ENCODE data around the gene ALPL.

Gene ALPL

GRCh38 chr1:21523297-21523813, 14.1 kb downstream of the ALPL start:
- no peak for TF ChIP-seq FOXP2 (optimal IDR thresholded peaks at IDR 0.05; ENCODE audit: borderline replicate concordance, extremely low read depth, extremely low read length, insufficient read depth)
- TF ChIP-seq POLR2AphosphoS5 (IDR thresholded peaks at IDR 0.05; ENCODE audit: low read depth, low read length) = no peak
- no peak for TF ChIP-seq REST (IDR thresholded peaks at IDR 0.05; ENCODE audit: insufficient read depth in 1 of 2, low read depth in 2 of 2, low read length in 2 of 2)
- no peak for TF ChIP-seq TAF1 (IDR thresholded peaks at IDR 0.05; ENCODE audit: borderline replicate concordance, insufficient read depth, low read length)
- no peak for TF ChIP-seq SIN3A (IDR thresholded peaks at IDR 0.05; ENCODE audit: borderline replicate concordance, insufficient read depth, low read length)

GRCh38 chr1:21524220-21524619, 15.0 kb downstream of the ALPL start:
- TF ChIP-seq REST (IDR thresholded peaks at IDR 0.05; ENCODE audit: insufficient read depth in 1 of 2, low read depth in 2 of 2, low read length in 2 of 2) (no peak), FOXP2 (optimal IDR thresholded peaks at IDR 0.05; ENCODE audit: borderline replicate concordance, extremely low read depth, extremely low read length, insufficient read depth) (no peak)

- TF ChIP-seq FOXP2 (optimal IDR thresholded peaks at IDR 0.05; ENCODE audit: borderline replicate concordance, extremely low read depth, extremely low read length, insufficient read depth) = no peak
- TF ChIP-seq SIN3A (IDR thresholded peaks at IDR 0.05; ENCODE audit: borderline replicate concordance, insufficient read depth, low read length) = no peak
- no peak for TF ChIP-seq TAF1 (IDR thresholded peaks at IDR 0.05; ENCODE audit: borderline replicate concordance, insufficient read depth, low read length)
- TF ChIP-seq REST (IDR thresholded peaks at IDR 0.05; ENCODE audit: insufficient read depth in 1 of 2, low read depth in 2 of 2, low read length in 2 of 2) = no peak
- TF ChIP-seq POLR2AphosphoS5 (IDR thresholded peaks at IDR 0.05; ENCODE audit: low read depth, low read length) = no peak
These were observed 15.6 kb downstream of the ALPL start for GRCh38 chr1:21524686-21525339.

DNA sequence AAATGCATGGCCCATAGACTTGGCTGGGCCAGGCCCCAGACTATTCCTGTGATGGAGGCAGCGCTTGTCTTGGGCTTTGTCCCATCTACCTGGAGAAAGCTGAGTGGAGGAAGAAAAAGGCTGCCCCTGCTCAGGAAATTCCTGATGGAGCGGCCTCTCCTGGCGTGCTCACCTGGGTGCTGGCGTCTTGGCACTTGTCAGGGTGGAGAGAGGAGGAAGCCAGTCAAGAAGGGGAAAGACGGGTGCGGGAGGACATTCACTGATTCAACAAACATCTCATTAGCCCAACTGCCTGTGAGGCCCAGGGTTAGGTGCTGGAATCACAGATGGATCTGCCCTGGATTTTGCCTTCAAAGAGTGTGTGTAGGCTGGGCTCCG, 16.1 kb downstream of the ALPL start:
- TF ChIP-seq POLR2AphosphoS5 (IDR thresholded peaks at IDR 0.05; ENCODE audit: low read depth, low read length) = no peak

DNA sequence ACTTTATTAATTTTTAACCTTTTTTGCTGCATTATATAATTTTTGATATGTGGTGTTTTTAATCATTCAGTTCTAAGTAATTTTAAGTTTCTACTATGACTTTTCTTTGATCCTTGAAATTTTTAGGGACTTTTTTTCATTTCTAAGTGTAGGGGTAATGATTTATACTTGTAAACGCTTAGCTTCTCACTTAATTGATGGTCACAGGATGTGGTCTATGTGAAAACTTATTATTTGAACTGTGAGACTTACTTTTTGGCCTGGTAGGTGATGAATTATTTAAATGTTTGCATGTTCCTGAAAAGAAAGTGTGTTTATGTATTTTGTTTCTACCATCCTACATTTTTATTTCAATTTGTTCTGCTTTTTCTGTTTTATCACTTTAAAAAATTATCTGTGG, 17.2 kb downstream of the ALPL start:
- TF ChIP-seq FOXP2 (optimal IDR thresholded peaks at IDR 0.05; ENCODE audit: borderline replicate concordance, extremely low read depth, extremely low read length, insufficient read depth) (no peak), POLR2AphosphoS5 (IDR thresholded peaks at IDR 0.05; ENCODE audit: low read depth, low read length) (no peak), SIN3A (IDR thresholded peaks at IDR 0.05; ENCODE audit: borderline replicate concordance, insufficient read depth, low read length) (no peak), REST (IDR thresholded peaks at IDR 0.05; ENCODE audit: insufficient read depth in 1 of 2, low read depth in 2 of 2, low read length in 2 of 2) (no peak), TAF1 (IDR thresholded peaks at IDR 0.05; ENCODE audit: borderline replicate concordance, insufficient read depth, low read length) (no peak)
